Suppressor macrophage (primary cell): ENCODE results near the gene ELP4.
"Not testable (repeated sequence)": the region's sequence is repeated elsewhere in the genome, so short reads cannot be mapped to it uniquely, and the experiment has no call there.

Experiments
- DNase-seq, 4 experiments: peaks; one replicate each; pipeline ENCODE4 v3.0.0-alpha.2; 2020 to 2022

ELP4 gene

DNA sequence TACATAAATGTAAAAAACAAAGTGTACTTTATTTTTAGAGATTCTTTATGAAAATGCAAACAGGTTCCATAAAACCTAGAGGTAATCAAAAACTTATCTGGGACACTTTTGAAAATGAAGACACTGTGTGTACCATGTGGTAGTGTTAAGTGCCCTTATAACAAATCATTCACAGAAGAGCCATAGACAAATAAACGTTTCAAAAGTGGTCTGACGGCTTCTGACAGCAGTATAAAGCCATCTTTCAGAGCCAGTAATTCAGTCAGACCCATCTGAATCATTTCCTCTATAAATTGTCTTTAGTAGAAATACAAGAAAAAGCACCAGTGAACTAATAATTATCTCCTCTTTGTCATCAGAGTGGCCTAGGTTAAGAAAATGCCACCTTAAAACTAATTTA is 201.6 kb downstream of the ELP4 start:
- DNase-seq: no peak

DNA sequence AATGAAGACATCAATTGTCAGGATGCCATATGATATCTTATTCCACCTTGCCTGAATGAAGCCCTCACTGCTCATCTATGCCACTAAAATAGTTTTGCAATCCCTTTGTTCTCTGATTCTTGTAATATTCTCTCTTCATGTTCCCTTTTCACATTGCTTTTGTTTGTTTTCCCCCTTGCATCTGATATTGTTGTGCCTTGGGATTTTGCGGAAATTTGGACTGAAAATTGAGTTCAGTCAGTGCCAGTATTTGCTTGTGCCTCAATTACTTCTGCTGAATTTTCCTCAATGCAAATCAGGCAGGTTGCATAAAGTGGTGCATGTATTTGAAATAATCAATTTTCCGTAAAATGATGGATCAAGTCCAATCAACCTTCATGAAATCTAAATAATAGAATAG is 203.3 kb downstream of the ELP4 start:
- no peak for DNase-seq

DNA sequence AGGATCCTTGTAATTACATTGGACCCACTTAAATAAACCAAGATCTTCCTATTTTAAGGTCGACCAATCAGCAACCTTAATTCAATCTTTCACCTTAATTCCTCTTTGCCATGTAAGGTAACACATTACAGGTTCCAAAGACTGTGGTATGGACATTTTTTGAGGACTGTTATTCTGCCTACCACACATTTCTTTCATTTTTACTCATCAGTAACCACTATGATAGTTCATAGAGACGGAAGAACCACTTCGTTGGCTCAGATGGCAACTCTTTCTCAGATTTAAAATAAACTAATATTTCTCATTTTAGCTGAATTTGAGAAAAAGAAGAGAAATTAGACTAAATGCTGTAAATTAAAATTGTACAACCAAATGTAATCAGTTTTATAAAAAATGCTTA is 205.3 kb downstream of the ELP4 start:
- DNase-seq: no peak

DNA sequence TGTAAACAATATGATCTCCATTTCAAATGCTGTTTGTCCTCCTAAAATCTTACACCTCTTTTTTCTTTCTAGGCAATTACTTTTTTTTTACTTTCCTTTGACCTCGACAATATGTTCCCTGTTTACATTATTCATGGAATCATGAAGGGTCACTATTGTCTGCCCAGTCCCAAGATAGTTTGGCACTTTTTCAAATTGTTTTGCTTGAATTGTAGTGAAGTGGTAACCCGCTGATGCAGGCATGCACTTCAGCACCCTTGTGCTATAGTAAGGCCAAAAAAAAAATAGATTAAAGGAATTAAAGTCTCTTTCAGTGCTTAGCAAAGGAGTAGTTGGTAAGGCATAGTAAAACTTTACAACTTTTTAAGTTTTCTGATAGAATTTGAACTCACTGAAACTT is 210.7 kb downstream of the ELP4 start:
- DNase-seq: no peak

DNA sequence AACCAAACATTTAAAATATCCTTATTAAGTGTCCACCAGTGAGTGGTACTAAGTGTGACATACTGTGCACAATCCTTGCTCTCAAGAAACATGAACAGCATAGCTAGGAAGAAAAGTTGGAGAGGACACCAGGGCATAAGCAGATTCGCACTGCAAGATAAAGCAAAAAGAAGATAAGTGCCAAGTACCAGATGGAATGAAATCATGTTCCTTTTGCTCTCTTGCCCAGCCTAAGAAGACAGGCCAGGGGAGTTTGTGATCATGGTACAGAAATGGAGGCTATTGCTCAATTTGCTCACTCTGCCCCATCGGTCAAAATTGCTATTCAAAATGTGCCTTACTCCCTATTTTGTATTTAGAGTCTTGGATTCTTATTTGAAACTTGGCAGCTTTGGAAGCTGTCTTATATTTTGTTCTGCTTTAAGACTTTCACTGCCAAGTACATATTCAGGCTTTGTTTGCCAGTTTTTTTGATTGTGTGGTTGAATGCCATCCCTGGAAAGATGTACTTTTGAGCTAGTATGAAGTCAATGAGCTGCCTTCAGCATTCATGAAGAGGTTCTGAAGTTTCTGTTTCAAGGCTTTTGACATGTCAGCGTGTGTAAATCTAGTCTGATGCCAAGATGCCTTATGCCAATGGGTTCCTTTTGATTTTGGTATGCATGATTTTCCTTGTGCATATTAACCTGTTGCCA is 211.3 kb downstream of the ELP4 start:
- no peak for DNase-seq

DNA sequence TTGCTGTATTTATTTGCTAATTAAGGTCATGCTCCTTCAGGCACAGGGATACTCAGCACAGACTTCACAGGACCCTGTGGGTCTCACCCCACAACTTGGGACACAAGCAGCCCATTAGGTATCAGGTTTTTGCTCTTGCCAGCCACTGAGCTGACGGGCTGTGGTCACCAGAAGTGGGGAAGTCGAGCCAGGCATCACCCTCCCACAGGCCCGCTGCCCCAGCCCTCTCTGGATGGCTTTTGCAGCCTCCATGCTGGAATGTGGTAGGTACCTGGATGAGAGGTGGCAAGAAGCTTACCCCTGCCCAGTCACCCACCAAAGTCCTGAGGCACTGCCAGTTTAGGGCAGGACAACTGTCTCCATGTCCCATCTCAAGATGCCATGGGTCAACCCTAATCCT is 213.2 kb downstream of the ELP4 start:
- no peak for DNase-seq

DNA sequence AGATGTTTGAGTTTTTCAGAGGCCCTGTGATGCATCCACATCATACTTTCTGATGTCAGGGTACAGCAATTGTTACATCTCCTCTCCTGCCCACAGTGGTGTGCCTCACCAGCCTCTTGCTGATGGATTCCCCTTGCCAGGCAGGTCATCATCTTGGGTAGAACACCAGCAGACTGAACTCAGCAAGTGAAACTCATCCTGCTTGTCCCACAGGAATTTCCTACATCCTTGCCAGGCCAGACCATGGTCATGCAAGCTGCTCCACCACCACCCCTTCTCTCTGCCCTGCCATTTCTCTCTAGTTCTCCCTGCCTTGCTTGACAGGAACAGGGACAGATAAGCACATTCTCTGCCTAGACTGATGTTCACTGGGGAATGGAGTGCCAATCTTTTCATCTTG is 215.6 kb downstream of the ELP4 start:
- DNase-seq: no peak

DNA sequence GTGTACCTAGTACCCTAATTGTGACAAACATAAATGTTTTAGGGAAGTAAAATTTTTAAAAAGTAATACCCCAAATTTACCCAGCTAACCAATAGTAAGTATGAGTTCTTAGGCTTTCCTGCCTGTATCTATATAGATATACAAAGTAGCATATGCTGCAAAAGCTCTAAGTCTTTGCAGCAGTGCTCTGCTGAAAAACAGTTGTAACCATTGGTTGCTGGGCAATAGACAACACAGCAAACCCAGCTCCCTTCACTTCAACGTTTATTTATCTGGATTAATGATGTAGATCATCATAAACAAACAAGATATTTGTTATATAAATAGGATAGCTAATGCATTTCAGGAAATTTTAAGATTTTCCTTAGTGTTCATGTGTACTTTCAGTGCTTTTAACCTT is 218.9 kb downstream of the ELP4 start:
- no peak for DNase-seq

DNA sequence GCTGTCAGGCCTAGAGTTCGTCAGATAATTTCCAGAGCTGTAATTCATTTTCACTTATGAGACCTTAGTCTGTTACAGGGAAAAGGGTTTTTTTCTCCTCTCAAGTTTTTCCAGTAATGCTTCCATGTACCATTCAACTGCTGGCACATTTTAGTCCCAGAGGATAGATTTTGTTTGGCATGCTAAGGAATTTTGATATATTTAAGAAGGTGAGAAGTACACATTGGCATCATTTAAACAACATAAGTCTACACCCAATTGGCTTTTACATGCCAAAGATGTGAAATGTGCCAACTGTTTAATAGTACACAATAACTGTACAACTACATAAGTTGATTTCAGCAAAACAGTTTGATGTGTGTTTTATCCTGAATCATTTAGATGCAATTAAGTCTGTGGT is 230.6 kb downstream of the ELP4 start:
- no peak for DNase-seq

DNA sequence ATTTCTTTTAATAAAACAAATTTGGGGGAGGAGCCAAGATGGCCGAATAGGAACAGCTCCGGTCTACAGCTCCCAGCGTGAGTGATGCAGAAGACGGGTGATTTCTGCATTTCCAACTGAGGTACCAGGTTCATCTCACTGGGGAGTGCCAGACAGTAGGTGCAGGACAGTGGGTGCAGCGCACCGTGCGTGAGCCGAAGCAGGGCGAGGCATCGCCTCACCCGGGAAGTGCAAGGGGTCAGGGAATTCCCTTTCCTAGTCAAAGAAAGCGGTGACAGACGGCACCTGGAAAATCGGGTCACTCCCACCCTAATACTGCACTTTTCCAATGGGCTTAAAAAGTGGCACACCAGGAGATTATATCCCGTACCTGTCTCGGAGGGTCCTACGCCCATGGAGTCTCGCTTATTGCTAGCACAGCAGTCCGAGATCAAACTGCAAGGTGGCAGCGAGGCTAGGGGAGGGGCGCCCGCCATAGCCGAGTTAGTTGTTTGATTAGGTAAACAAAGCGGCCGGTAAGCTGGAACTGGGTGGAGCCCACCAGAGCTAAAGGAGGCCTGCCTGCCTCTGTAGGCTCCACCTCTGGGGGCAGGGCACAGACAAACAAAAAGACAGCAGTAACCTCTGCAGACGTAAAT is 231.3 kb downstream of the ELP4 start:
- DNase-seq: not testable (repeated sequence)

DNA sequence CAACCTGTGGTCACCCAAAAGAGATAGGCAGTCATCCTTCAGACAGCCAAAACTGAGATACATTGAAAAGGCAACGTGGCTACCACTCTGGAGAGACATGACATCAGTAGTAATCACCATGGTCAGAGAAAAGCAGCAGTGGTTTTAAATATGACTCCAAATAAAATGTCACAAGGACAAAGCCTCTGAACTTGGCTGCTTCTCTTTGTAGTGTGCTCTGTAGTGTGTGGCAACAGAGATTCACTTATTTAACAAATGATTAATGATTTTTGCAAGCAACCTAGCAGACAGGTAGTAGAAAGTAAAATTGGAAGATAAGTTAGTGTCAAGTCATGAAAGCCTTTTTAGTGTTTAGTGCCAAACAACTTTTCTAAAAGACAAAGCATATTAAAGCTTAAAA is 238.0 kb downstream of the ELP4 start:
- DNase-seq: no peak

DNA sequence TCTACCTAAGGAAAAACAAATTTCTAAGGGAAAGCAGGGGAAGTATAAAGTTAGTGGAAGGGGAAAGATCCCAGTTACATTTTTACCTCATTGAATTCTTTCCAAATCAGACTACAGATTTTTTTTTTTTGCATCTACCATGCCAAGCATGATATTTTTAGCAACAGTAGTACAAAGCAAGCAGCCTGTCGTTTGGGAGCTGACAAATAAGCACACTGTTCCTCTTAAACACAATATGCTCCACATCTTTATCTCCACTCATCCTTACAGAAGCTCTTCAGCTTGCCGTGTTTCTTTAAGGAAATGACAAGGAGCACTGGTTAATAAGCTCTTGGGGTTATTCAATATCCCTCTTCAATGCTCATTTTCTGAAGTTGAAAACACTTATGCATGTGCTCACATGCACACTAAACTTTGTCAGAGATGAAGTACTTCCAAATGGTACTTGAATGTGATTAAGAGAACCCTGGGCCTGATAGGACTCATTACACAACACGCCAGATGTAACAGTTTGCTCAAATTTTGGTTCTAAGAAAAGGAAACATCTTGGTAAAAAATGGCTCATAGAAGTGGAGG is 247.8 kb downstream of the ELP4 start:
- no peak for DNase-seq

DNA sequence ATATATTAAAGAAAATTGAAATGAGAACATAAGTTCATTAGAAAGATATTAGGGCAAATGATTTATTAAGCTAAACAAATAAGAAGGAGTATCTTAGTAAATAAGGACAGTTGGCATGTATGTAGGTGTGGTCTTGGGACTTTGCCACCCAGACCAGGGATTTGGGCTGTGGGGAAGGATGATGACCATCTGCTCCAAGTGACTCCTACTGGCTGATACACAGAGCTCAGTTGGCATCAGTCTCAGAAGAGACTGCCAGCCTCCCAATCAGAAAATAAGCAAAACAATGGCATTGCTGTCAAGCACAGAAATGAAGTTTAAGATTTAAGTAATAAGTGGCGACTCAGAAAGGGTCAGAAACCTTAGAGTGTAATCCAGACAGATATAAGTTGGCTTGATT is 252.1 kb downstream of the ELP4 start:
- DNase-seq: no peak

DNA sequence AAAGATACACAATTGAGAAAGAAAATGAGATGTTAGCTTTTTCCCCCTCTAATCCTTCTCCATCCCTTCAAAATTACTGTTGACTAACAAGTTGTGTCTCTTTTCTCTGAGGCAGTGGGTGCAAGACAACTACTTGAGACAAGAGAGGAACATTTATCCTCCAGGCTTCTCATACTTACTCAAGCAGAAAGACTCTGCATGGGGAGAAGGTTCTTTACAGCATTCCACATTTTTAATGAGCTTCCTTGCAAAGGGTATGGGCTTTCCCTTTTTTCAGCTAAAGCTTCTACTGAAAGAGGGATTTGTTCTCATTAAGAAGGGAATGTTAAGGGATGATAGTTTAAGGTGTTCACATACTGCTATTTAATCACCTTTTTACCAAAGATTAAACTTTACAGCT is 253.7 kb downstream of the ELP4 start:
- DNase-seq: no peak

DNA sequence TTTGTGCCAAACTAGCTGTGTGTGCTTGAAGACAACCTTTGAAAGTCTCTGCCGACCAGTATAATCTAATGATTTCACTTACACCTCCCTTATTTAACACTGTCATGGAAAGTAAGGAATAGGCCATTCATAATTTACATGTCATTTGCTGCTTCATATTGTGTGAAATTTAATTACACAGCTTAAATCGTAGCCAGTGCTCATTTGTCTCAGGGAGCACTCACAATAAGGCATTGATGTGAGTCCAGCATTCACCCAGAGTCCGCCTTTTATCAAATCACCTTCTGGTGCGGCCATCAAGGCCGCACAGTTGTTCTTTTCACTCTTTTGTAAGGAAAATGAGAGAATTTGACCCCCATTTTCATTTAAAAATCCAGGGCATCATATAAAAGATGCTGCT is 254.7 kb downstream of the ELP4 start:
- no peak for DNase-seq

DNA sequence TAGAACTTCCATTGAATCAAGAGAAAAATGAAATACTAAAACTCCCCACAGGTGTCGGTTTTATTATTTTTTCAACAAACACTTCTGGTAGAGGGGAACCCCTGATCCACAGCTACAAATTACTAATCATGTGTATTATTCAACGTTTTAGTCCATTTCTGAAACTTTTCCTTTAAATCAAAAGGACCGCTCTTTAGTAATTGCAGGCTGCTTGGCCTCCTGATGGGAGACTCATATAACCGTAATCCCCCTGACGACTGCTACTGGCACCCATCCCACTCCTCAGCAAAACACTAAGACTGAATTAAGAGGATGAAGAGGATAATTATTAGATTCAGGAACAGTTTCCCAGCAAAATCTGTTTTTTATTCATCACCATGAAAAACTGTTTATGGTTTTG is 255.2 kb downstream of the ELP4 start:
- no peak for DNase-seq

DNA sequence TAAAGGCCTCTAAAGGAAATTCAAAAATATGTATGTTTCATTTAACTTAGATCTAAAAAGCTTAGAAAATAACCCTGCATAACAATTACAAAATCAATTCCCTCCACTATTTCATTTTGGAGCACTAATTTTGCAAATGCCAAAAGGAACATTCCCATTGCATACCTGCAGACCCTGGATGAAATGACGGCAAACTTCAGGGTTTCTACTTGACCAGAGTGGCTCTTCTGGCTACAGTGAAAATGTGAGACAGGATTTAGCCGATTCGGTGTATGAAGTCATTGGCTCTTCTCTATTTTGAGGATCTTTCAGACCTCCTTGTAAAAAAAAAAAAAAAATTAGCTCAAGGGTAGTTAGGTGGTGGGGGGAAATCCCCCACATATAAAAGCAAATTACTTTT is 257.5 kb downstream of the ELP4 start:
- DNase-seq: no peak

DNA sequence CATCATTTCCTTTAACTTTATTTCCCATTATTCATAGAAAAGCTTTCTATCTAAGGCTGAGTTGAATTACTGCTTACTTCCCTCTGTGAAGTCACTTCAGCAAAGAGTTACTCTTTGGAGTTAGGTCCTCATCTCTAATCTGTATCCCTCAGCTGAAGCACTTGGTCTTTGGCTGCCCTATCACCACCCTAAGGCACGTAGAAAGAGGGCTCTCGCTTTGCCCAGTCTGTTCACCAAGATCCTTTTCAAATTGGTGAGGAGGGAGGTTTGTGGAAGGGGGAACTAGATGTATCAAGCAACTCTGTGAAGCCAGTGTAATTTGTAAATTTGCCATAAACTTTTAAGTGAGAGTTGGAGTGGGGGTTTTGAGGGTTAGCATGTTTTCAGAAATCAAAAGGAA is 258.1 kb downstream of the ELP4 start:
- no peak for DNase-seq

DNA sequence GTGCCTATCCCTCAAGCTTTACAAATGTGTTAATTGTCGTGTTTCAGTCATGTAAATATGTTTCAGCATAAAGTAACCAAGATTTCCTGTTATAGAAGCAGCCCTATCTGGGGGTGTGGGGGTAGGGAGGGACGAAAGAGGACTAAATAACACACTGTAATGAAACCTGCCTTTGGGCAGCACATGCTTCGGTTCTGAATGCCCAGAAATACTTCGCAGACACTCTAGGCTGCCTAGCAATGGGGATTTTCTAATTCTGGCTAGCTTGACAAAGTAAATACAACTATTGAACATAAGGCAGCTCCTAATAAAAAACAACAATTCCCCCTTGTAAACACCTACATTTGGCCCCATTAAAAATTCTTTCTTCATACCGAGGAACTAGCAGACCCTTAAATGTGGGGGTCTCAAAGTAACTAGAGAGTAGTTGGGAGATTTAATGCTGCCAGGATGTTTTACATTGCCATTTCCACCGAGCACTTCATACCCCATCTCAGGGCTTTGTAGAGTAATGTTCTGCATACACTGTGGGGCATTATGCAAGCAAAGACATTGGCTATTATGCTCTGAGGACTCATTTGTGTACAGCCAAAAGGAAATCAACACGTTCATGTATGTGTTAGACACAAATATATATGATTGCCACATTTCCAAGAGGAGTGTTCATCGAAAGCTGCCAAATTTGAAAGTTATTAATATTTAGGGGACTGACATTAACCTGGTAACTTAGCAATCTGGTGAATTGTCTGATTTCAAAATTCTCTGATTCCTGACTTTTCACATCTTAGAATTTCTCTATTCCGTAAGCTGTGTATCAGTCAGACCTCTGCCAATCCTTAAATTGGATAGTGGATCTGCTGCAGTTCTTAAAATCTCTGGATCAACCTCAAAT is 259.4 kb downstream of the ELP4 start:
- no peak for DNase-seq

DNA sequence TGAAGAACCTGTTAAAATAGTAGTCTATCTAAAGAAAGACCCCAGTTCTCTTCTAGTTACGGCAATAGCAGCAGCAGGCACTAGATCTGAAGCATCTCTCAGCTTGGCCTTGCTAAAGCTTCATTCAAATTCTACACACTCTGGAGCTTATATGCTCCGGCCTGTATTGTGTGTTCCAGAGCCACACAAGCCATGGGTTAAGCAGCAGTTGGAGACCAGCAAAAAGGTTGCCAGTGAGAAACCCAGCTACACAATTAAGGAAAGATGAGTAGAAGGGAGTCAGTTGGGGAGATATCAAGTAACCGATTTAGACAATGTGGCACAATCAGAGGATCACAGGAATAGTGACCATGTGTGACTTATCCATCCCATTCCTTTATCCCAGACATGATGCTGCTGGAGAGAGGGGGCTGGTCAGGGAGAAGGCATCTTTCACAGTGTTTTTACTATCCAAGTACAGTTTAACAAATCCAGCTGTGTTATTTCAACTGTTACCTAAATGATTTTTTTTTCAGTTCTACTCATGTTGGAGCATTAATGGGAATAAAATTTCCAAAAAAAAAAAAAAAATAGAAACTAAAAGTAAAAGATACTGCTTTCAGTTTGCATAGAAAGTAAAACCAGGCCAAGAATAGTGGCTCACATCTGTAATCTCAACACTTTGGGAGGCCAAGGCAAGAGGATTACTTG is 260.6 kb downstream of the ELP4 start:
- DNase-seq: no peak

DNA sequence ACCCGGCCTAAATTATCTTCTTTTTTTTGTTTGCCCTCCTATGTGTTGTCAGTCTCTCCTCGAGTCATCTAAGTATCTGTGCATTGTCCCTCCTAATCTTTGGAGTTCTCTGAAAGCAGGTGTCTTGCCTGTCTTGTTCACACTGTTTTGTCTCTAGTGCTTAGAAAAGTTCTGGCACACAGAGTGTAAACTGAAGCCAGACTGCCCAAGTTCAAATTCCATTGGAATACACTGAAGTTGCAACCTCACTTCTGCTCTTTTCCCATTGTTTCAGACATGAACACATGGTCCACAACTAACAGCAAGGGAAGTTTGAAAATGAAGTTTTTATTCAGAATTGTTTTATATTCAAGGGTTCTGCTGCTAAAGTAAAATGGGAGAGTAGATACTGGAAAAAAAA is 262.8 kb downstream of the ELP4 start:
- no peak for DNase-seq

DNA sequence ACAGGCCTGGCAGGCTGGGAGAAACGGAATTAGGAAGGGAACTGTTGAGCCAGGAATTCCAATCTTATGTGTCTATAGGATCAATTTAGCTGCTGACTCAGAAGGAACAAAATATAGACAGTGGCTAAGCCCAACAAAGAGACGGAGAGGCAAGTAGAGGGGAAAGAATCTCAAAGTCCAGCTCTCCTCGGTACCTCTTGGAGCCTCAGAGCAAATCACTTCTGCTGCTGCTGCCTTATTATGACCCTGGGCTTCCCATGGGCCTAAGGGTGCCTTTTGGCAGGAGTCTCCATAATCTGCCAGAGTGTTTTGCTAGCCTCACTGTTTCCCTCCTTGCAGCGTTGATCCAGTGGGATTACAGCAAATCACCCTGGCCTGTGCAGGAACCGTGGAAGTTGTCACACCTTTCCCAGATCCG is 269.8 kb downstream of the ELP4 start:
- DNase-seq: no peak

DNA sequence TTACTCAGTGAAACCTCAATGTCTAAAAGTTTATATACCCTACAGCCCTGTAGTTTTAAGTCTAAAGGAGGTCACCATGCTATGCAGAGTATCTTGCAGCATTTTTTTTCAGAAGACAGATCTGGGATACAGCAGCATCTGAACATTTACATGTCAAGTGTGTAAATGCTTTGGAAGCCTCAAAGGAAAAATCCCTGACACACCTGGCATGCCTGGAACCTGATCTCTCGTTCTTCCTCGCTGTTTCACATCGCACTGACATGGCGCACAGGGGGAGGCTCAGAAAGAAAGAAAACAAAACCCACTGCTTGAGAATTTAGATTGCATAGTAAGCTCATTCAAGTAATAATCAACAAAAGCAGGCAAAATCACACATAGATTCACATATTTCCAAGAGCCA is 270.5 kb downstream of the ELP4 start:
- DNase-seq: no peak
